Measurements from ENCODE around the gene PROKR1.

PROKR1 gene

GRCh38 chr2:68659081-68659480, 15.7 kb downstream of the PROKR1 start:
- Histone ChIP-seq H3K27ac (no peak overlapping the region), H3K27me3 (replicated peaks) (peaks cover 12% of the 10 kb centered on the region), H3K36me3 (replicated peaks) (no peaks in the 10 kb centered on the region), H3K4me3 (ENCODE audit: low read depth, low read length) (no peak overlapping the region)
- TF ChIP-seq, protein P1, sequence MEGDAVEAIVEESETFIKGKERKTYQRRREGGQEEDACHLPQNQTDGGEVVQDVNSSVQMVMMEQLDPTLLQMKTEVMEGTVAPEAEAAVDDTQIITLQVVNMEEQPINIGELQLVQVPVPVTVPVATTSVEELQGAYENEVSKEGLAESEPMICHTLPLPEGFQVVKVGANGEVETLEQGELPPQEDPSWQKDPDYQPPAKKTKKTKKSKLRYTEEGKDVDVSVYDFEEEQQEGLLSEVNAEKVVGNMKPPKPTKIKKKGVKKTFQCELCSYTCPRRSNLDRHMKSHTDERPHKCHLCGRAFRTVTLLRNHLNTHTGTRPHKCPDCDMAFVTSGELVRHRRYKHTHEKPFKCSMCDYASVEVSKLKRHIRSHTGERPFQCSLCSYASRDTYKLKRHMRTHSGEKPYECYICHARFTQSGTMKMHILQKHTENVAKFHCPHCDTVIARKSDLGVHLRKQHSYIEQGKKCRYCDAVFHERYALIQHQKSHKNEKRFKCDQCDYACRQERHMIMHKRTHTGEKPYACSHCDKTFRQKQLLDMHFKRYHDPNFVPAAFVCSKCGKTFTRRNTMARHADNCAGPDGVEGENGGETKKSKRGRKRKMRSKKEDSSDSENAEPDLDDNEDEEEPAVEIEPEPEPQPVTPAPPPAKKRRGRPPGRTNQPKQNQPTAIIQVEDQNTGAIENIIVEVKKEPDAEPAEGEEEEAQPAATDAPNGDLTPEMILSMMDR (IDR thresholded peaks at IDR 0.05; ENCODE audit: low read depth, low read length, missing control alignments), result no peak
- DNase-seq, result no peak
- in situ Hi-C loops (cut with HindIII; ENCODE audit: low pct_ligation_motif_present, low sequenced_read_pairs), result no loop called here

DNA sequence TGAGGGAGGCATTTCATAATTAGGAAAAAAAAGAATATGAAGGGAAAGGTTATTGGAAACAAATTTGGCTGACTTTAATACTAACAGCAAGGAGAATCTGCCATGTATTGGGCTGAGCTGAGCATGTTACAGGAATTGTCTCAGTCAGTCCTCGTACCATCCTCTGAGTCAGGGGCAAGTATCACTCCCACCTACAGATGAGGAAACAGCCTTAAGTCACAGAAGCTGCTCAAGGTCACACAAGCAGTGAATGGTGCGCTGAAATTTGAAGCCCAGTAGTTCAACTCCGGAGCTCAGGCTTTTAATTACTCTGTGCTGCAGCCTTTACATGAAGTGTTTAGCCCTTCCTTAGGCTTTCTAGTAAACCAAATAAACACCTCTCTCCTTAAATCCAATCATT, 17.3 kb downstream of the PROKR1 start:
- in situ Hi-C loops (cut with HindIII; ENCODE audit: low pct_ligation_motif_present, low sequenced_read_pairs), result no loop called here
- Histone ChIP-seq H3K36me3 (replicated peaks) (no peaks in the 10 kb centered on the region), H3K27ac (no peak overlapping the region), H3K27me3 (replicated peaks) (peaks cover 12% of the 10 kb centered on the region), H3K4me3 (ENCODE audit: low read depth, low read length) (no peak overlapping the region)
- TF ChIP-seq, protein P1 (IDR thresholded peaks at IDR 0.05; ENCODE audit: low read depth, low read length, missing control alignments), result no peak
- no peak for DNase-seq

- Histone ChIP-seq H3K36me3 (replicated peaks) (no peaks in the 10 kb centered on the region), H3K27ac (no peak overlapping the region), H3K27me3 (replicated peaks) (peaks cover 6% of the 10 kb centered on the region), H3K4me3 (ENCODE audit: low read depth, low read length) (no peak overlapping the region)
- DNase-seq, result no peak
- TF ChIP-seq, protein P1 (IDR thresholded peaks at IDR 0.05; ENCODE audit: low read depth, low read length, missing control alignments), result no peak
- in situ Hi-C loops (cut with HindIII; ENCODE audit: low pct_ligation_motif_present, low sequenced_read_pairs), result no loop called here
Measured at GRCh38 chr2:68662466-68662865, 19.1 kb downstream of the PROKR1 start.

DNA sequence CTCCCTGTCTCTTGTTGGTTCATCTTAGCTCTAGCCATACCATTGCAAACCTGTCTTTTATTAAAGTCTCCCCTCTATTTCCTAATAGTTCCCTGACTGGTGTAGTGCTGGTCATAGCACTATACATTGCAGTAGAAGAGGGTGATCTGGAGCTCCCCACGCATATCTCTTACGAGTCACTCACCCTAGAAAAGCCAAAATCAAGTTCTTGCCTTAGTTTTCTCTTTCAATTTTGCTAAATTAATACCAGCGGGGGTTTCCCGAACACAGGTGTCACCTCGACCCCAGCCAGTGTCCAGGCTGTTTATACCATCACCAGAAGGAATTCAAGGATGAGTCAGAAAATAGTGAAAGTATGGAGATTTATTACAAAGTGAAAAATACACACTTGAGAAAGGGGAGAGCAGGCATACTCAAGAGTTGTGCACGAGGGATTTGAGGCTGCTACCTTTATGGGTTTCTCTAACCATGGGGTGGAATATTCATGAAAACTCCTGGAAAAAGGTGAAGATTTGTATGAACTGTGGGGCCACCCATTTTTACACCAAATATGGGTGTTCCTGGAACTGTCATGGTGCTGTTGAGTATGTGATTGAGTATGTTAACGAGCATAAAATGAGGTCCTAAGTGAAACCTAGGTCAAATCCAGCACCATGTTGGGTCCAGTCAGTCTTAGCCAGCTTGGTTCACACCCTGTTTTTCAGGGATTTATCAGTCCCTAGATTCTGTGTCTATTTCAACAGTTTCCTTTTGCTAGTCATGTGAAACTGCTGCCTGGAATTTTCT, 20.2 kb downstream of the PROKR1 start:
- no peak for DNase-seq
- peaks cover 3% of the 10 kb centered on the region for H3K27me3 ChIP-seq (replicated peaks)
- in situ Hi-C loops (cut with HindIII; ENCODE audit: low pct_ligation_motif_present, low sequenced_read_pairs), result no loop called here
- no peaks in the 10 kb centered on the region for H3K36me3 ChIP-seq (replicated peaks)
- TF ChIP-seq, protein P1 (IDR thresholded peaks at IDR 0.05; ENCODE audit: low read depth, low read length, missing control alignments), result no peak
- no peak overlapping the region for H3K4me3 ChIP-seq (ENCODE audit: low read depth, low read length)
- no peak overlapping the region for H3K27ac ChIP-seq

GRCh38 chr2:68667371-68667770, 24.0 kb downstream of the PROKR1 start:
- DNase-seq, result no peak
- H3K36me3 ChIP-seq (replicated peaks), result no peaks in the 10 kb centered on the region
- in situ Hi-C loops (cut with HindIII; ENCODE audit: low pct_ligation_motif_present, low sequenced_read_pairs), result no loop called here
- no peaks in the 10 kb centered on the region for H3K27me3 ChIP-seq (replicated peaks)
- TF ChIP-seq, protein P1 (IDR thresholded peaks at IDR 0.05; ENCODE audit: low read depth, low read length, missing control alignments), result no peak
- no peak overlapping the region for H3K27ac ChIP-seq
- no peak overlapping the region for H3K4me3 ChIP-seq (ENCODE audit: low read depth, low read length)

DNA sequence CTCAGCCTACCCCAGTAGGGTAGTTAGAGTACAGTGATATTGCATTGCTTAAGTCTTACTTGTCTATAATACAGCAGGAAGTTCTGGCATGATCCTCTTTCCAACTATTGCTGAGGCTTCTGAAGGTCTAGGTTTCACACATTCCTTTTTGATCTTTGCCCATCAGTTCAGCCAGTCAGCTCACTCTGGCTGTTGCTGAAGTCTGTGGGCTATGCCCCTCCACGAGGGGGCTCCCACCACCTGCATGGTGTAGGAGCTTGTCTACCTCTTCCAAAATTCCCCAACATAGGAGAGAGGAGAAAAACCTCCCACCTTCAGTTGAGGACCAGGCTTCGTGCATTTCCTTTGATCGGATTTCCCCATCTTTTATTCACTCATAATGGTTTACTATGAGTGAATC, 26.3 kb downstream of the PROKR1 start:
- no peaks in the 10 kb centered on the region for H3K36me3 ChIP-seq (replicated peaks)
- TF ChIP-seq, protein P1 (IDR thresholded peaks at IDR 0.05; ENCODE audit: low read depth, low read length, missing control alignments), result no peak
- DNase-seq, result no peak
- H3K27ac ChIP-seq, result no peak overlapping the region
- H3K27me3 ChIP-seq (replicated peaks), result no peaks in the 10 kb centered on the region
- H3K4me3 ChIP-seq (ENCODE audit: low read depth, low read length), result no peak overlapping the region
- in situ Hi-C loops (cut with HindIII; ENCODE audit: low pct_ligation_motif_present, low sequenced_read_pairs), result no loop called here
